ENCODE data around the gene APP. TPM values are rescaled to one million over a fixed set of nuclear protein-coding genes. Genes with fewer than 3 reads are reported as not detected.

Gene APP
- total RNA-seq, 2 donors from 2014 or later = 267 to 564 TPM

GRCh38 chr21:25870084-25870483, 300.5 kb downstream of the APP start:
- H3K36me3 ChIP-seq = no peaks in the 10 kb centered on the region
- no peak overlapping the region for H3K4me3 ChIP-seq
- no peak for DNase-seq (ENCODE audit: low spot score)
- H3K27ac ChIP-seq = no peak overlapping the region
- 67% methylated on average over 4 of the region's 4 CpGs for WGBS
- no peaks in the 10 kb centered on the region for H3K9me3 ChIP-seq
- H3K27me3 ChIP-seq (replicated peaks; ENCODE audit: insufficient read depth) = no peaks in the 10 kb centered on the region
- TF ChIP-seq POLR2A (IDR thresholded peaks at IDR 0.05) (no peak), CTCF (IDR thresholded peaks at IDR 0.05) (no peak), POLR2AphosphoS5 (IDR thresholded peaks at IDR 0.05) (no peak)
- no peaks in the 10 kb centered on the region for H3K4me1 ChIP-seq (replicated peaks)
- intact Hi-C loops (cut with DNase I) = no loop called here

GRCh38 chr21:25867061-25867460, 303.5 kb downstream of the APP start:
- intact Hi-C loops (cut with DNase I) = no loop called here

GRCh38 chr21:25863747-25864146, 306.8 kb downstream of the APP start:
- Histone ChIP-seq H3K27me3 (replicated peaks; ENCODE audit: insufficient read depth) (no peaks in the 10 kb centered on the region), H3K27ac (no peak overlapping the region), H3K4me1 (replicated peaks) (no peaks in the 10 kb centered on the region), H3K4me3 (no peak overlapping the region), H3K36me3 (no peaks in the 10 kb centered on the region), H3K9me3 (no peaks in the 10 kb centered on the region)
- intact Hi-C loops (cut with DNase I) = no loop called here
- no peak for DNase-seq (ENCODE audit: low spot score)
- TF ChIP-seq POLR2A (IDR thresholded peaks at IDR 0.05) (no peak), POLR2AphosphoS5 (IDR thresholded peaks at IDR 0.05) (no peak)
- 91% methylated on average over 4 of the region's 4 CpGs for WGBS

More at GRCh38 chr21:25867061-25867460, 303.5 kb downstream of the APP start:
- WGBS = 91% methylated on average over 1 of the region's 1 CpG
- TF ChIP-seq POLR2A (IDR thresholded peaks at IDR 0.05) = no peak
- no peak for TF ChIP-seq POLR2AphosphoS5 (IDR thresholded peaks at IDR 0.05)
- no peak for TF ChIP-seq CTCF (IDR thresholded peaks at IDR 0.05)
- H3K4me3 ChIP-seq = no peak overlapping the region
- no peaks in the 10 kb centered on the region for H3K4me1 ChIP-seq (replicated peaks)
- H3K27ac ChIP-seq = no peak overlapping the region
- H3K27me3 ChIP-seq (replicated peaks; ENCODE audit: insufficient read depth) = no peaks in the 10 kb centered on the region
- H3K36me3 ChIP-seq = no peaks in the 10 kb centered on the region
- no peaks in the 10 kb centered on the region for H3K9me3 ChIP-seq
- no peak for DNase-seq (ENCODE audit: low spot score)

- no peaks in the 10 kb centered on the region for H3K9me3 ChIP-seq
- H3K27me3 ChIP-seq (replicated peaks; ENCODE audit: insufficient read depth) = no peaks in the 10 kb centered on the region
- H3K4me3 ChIP-seq = no peak overlapping the region
- H3K27ac ChIP-seq = no peak overlapping the region
- 67% methylated on average over 1 of the region's 1 CpG for WGBS
- H3K36me3 ChIP-seq = no peaks in the 10 kb centered on the region
- no peak for DNase-seq (ENCODE audit: low spot score)
- intact Hi-C loops (cut with DNase I) = no loop called here
- H3K4me1 ChIP-seq (replicated peaks) = no peaks in the 10 kb centered on the region
- no peak for TF ChIP-seq CTCF (IDR thresholded peaks at IDR 0.05)
- TF ChIP-seq POLR2A (IDR thresholded peaks at IDR 0.05) = no peak
- TF ChIP-seq POLR2AphosphoS5 (IDR thresholded peaks at IDR 0.05) = no peak
Observed at GRCh38 chr21:25863031-25863430, 307.5 kb downstream of the APP start.

GRCh38 chr21:25862596-25862995, 308.0 kb downstream of the APP start:
- no peak overlapping the region for H3K4me3 ChIP-seq
- intact Hi-C loops (cut with DNase I) = no loop called here
- WGBS = 61% methylated on average over 1 of the region's 1 CpG
- no peak overlapping the region for H3K27ac ChIP-seq
- no peaks in the 10 kb centered on the region for H3K4me1 ChIP-seq (replicated peaks)
- TF ChIP-seq POLR2A (IDR thresholded peaks at IDR 0.05) = no peak
- peak in 2 of 4 experiments; percentile 8 to 35 for TF ChIP-seq CTCF (IDR thresholded peaks at IDR 0.05)
- no peaks in the 10 kb centered on the region for H3K27me3 ChIP-seq (replicated peaks; ENCODE audit: insufficient read depth)
- H3K36me3 ChIP-seq = no peaks in the 10 kb centered on the region
- H3K9me3 ChIP-seq = no peaks in the 10 kb centered on the region
- DNase-seq (ENCODE audit: low spot score) = no peak
